ENCODE measurements around the gene TUSC2.
"Not testable (repeated sequence)": the region's sequence is repeated elsewhere in the genome, so short reads cannot be mapped to it uniquely, and the experiment has no call there.

Gene TUSC2

GRCh38 chr3:50316657-50317242 is 11.3 kb downstream of the TUSC2 start:
- DNase-seq = no peak

- no peak for DNase-seq
Measured at GRCh38 chr3:50314816-50315215, 13.2 kb downstream of the TUSC2 start.

DNA sequence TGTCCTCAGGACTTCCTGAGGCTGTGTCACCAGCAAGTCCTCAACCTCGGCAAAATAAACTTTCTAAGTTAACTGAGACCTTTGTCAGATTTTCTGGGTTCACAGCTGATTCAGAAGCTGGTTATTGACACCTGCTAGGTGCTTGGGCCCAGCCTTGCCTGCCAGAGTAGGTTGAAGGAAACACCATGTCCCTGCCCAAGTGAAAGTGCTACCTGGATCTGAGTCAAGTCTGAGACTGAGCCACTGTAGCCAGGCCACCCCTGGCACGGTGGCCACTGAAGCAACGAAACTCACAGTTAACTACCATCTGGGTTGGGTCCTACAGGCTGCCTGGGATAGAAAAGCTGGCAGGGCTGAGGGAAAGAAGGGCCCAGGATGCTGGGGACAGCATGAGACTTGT is 13.7 kb downstream of the TUSC2 start:
- no peak for DNase-seq

DNA sequence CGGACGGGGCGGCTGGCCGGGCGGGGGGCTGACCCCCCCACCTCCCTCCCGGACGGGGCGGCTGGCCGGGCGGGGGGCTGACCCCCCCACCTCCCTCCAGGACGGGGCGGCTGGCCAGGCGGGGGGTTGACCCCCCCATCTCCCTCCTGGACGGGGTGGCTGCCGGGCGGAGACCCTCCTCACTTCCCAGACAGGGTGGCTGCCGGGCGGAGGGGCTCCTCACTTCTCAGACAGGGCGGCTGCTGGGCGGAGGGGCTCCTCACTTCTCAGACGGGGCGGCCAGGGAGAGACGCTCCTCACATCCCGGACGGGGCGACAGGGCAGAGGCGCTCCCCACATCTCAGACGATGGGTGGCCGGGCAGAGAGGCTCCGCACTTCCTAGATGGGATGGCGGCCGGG is 16.0 kb downstream of the TUSC2 start:
- not testable (repeated sequence) for DNase-seq

DNA sequence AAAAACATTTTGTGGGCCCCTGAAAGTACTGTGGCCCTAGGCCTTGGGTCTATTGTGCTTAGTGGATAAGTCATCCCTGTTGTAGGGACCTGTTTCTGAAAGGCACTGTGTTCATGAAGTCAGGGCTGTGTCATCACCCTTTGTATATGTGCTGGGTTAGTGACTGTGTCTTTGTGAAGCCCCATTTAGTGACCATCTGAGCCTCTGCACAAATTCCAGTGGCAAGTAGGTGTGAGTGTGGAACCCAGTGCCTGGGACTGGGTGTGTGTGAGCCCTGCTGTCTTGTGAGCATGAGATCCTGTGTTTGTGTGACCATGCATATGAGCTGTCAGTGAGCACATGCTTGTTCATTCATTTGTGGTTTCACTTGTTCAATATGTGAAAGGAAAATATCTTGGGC is 23.4 kb downstream of the TUSC2 start:
- DNase-seq = no peak

DNA sequence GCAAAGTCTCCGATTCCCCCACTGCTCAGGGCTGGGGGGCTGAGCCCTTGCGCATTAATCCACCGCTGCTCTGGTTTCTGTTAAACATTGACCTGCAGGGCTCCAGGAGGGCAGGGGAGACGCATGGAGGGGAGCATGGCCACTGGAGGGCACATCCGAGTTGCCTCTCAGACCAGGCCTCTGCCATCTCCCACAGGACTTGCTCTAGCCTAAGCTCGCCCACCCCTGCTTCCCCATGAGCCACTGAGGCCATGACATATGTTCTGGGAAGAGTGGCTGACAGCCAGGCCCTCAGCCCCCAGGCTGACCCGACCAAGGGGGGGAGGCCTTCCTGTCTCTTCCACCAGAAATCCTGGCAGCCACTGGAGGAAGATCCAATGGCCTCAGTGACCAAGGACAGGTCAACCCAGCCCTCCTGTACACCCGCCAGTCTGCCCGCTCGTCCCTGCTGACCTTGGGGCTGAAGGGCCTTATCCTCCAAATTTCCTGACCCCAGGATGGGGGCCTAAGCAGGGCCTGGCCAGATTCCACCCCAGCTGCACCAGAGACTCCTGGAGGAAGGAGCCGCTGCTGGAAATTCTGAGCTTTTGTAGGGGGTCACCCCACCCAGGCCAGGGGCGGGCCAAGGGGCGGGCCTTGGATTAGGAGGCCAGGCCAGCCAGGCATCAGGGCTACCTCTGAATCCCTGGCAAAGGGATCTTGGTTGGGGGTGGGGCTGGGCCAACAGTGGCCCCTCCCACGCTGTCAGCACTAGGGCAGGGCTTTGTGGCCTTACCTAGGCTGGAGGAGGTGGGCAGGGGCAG is 24.8 kb downstream of the TUSC2 start, which contains the start of gene HYAL1:
TSS of gene HYAL1 (minus strand) at position 562 of the 803 bp plus-strand sequence. CDS start 618 bp downstream, outside the sequence.
- DNase-seq = no peak

GRCh38 chr3:50302095-50303012 is 25.7 kb downstream of the TUSC2 start:
- no peak for DNase-seq

GRCh38 chr3:50300681-50301254 is 27.3 kb downstream of the TUSC2 start:
- no peak for DNase-seq

- DNase-seq = peak; percentile 49
Measured at GRCh38 chr3:50299929-50300680, 27.9 kb downstream of the TUSC2 start.

GRCh38 chr3:50299638-50299928 is 28.4 kb downstream of the TUSC2 start:
- DNase-seq = no peak

DNA sequence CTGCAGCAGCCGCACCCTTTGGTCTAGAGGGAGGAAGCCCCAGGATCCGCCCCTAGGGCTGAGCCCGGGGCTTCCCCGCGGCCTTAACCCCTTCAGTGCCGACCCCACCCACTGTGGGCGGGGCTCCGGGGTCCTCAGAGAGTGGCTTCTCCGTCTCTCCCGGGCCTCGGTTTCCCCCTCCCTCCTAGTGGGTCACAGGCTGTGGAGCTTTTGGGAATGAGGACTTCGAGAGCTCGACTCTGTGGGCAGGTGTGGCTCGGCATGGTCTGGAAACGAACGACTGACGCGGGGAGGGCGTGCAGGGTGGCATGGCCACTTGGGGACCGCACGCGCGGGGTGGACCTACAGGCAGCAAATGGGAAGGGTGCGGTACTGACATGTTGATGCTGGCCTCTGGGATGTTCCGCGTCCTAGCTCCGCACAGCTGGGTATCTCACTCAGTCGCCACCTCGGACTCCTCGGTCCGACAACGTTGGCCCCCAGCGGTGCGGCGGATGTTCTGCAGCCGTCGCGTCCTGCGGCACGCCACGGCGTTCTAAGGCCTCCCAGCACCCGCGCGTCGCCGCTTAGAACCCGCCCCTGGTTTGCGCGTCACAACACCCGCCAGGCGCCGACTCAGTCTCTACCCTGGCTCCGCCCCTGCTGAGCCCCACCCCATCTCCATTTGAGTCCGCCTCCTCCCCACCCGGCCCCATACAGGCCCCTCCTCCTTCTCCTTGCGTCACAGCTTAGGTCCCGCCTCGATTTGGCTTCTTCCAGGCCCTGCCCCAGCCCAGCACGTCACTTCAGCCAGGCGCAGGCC is 29.0 kb downstream of the TUSC2 start, which contains the start of the genes HYAL3 and NAA80:
TSS of gene HYAL3 (minus strand) at position 570 of the 802 bp plus-strand sequence. CDS start 3,803 bp downstream, outside the sequence.
TSS of gene NAA80 (minus strand) at position 570 of the 802 bp plus-strand sequence. CDS start 1,942 bp downstream, outside the sequence.
- DNase-seq = peak; percentile 99

GRCh38 chr3:50297896-50298725 is 29.9 kb downstream of the TUSC2 start:
- DNase-seq = peak; percentile 21

- DNase-seq = no peak
Measured at GRCh38 chr3:50297384-50297775, 30.6 kb downstream of the TUSC2 start.

DNA sequence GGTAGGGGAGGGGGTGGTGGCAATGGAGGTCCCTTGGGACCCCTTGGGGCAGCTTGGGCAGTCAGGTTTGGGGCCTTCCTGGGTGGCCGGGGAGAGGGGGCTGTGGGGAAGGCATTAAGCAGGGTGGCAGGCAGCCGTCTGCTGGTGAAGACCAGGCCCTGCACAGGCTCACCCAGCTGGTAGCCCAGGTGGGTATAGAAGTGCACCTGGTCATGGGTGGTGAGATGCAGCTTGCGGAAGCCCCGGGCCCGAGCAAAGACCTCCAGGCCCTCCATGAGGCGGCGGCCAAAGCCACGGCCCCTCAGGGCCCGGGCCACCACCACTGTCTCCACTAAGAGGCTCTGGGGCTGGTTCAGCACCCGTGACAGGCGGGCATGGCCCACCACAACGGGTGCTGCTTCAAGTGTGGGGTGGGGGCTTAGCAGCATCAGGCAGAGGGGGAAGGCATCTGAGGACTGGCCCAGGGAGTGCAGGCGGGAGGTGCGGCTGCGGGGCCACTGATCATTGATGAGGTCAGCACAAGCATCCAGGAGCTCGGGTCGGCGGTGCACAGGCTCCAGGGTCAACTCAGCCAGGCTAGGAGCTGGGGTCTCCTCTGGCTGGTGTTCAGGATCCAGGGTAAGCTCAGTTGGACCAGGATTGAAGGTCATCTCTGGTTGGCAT is 31.2 kb downstream of the TUSC2 start:
- DNase-seq = no peak

DNA sequence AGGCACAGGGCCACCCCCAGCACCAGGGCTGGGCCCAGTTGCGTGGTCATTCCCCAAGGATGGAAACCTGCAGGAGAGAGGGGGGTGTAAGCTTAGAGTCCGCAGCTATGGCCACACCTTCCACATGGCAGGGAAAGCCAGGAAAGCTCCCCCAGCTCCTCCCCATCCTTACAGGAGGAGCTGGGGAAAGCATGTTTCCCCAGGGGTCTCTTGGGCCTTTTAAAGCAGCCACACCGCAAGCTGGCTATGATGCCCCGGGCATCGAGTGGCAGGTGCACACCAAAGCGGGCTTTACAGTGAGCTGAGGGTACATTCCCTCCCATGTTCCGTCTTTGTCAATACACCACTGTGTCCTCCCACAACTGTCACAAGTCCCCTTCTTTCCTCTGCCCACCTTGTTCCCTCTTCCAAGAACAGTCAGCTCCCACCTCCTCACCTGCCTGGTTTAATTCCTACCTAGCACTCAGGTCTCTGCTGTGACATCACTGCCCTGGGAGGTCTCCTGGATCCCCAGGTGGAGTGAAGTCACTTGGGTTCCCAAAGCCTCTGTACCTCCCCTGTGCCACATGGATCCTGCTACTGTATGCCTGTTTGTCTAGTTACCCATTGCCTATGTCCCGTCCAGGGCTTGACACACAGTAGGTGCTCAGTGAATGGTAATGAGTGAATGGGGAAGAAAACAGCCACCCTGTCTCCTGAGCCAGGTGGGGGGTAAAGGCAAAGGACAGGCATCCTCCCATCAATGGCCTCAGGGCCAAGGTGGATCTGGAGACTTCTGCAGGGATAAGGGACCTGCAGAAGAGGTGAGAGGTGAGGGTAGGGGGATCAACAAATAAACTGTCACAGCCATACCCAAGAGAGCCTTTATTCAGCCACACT is 32.2 kb downstream of the TUSC2 start:
- DNase-seq = no peak

DNA sequence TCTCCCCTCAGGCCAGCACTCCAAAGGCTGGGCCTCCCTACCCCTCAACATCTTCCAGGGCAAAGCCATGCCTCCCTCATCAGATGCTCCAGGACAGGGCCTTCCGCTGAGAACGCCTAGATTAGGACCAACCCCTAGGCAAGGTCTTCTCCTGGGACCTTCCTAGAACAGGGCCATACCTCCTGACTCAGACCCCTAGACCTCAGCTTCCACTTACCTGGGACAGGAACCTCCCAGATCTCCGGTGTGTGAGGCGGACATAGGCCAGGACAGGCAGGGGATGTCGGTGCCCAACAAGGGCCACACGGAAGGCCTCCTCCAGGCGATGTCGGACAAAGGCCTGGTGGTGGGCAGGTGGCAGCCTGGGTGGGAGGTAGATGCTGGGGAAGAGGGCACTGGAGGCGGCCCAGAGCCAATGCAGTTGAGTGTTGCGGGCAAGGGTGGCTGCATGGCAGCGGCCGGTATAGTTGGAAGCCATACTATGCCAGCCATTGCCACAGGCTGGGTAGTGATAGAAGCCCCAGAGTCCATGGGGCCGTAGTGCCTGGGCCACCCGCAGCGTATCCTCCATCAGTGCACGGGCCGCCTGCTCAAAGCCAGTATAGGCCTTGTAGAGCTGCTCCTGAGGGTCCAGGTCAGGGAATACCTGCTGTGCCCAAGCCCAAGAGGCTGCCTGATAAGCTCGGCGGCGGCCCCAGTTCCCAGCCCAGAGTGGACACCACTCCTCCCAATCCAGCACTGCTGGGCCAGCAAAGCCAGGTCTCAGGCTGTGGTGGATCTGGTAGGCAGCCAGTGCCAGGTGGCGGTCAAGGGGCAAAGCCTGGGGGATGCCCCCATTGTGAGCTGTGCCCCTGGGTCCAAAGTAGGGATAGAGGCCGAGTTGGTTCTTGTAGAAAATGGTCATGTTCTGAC is 33.3 kb downstream of the TUSC2 start:
- DNase-seq = no peak

GRCh38 chr3:50294089-50294488 is 33.9 kb downstream of the TUSC2 start:
- DNase-seq = no peak

Measured in GDM1 (cell line).